Neural cell (in vitro differentiated cells): Measurements from ENCODE around the gene SLC52A1.

Experiments
- CTCF ChIP-seq: fragments of 450-650 bp; IDR thresholded peaks from 2 replicates; pipeline ENCODE4 v1.5.1; 2014; ENCODE audit warnings: antibody characterized with exemption, mild to moderate bottlenecking, moderate library complexity; ENCODE audit not compliant: poor library complexity, severe bottlenecking
- EP300 ChIP-seq: fragments of 450-650 bp; conservative IDR thresholded peaks from 2 replicates; pipeline ENCODE4 v1.6.1; 2014; ENCODE audit warnings: antibody characterized with exemption, mild to moderate bottlenecking, moderate library complexity; ENCODE audit not compliant: poor library complexity, severe bottlenecking
- EZH2 ChIP-seq: fragments of 200-600, 300-800 bp; shearing (Covaris generic), sonication (generic); IDR thresholded peaks from 2 replicates; pipeline ENCODE4 v1.6.1; 2014; ENCODE audit warnings: antibody characterized with exemption, low read length, borderline replicate concordance, mild to moderate bottlenecking; ENCODE audit not compliant: insufficient read depth, poor library complexity, severe bottlenecking
- POLR2AphosphoS5 ChIP-seq: IDR thresholded peaks from 2 replicates; pipeline ENCODE4 v1.6.1; 2012
- RAD21 ChIP-seq: fragments of 450-650 bp; conservative IDR thresholded peaks from 2 replicates; pipeline ENCODE4 v1.6.1; 2014; ENCODE audit warnings: antibody characterized with exemption, mild to moderate bottlenecking, moderate library complexity
- TAF1 ChIP-seq: IDR thresholded peaks from 2 replicates; pipeline ENCODE4 v1.6.1; 2012; ENCODE audit warnings: low read depth
- TF ChIP-seq, protein P1 (sequence below): IDR thresholded peaks from 2 replicates; pipeline ENCODE4 v1.6.1; 2012; ENCODE audit warnings: borderline replicate concordance

DNA sequence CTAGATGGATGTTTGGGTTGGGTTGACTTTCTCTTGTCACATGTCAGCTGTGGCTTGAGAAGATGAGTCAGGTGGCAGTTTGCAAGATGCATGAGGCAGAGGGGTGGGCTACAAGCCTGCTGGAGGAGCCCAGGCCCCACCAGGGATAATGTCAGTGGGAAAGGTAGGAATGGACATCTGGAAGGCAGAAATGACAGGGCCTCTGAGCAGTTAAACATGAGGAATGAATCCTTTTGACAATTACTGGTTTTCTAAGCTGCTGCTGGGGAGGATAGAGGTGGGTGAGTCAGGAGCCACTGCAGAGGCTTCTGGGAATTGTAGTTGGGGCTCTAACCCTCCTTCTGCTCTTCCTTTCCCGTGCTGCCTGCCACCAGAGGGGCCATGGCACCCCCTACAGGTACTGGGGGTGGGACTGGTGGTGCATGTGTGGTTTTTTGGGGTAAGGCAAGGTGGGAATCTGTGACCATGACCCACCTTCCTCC lies 15.7 kb downstream of the SLC52A1 start:
- TF ChIP-seq CTCF (no peak), POLR2AphosphoS5 (no peak), EP300 (no peak), RAD21 (no peak), EZH2 (no peak), TAF1 (no peak)
- TF ChIP-seq, protein P1, sequence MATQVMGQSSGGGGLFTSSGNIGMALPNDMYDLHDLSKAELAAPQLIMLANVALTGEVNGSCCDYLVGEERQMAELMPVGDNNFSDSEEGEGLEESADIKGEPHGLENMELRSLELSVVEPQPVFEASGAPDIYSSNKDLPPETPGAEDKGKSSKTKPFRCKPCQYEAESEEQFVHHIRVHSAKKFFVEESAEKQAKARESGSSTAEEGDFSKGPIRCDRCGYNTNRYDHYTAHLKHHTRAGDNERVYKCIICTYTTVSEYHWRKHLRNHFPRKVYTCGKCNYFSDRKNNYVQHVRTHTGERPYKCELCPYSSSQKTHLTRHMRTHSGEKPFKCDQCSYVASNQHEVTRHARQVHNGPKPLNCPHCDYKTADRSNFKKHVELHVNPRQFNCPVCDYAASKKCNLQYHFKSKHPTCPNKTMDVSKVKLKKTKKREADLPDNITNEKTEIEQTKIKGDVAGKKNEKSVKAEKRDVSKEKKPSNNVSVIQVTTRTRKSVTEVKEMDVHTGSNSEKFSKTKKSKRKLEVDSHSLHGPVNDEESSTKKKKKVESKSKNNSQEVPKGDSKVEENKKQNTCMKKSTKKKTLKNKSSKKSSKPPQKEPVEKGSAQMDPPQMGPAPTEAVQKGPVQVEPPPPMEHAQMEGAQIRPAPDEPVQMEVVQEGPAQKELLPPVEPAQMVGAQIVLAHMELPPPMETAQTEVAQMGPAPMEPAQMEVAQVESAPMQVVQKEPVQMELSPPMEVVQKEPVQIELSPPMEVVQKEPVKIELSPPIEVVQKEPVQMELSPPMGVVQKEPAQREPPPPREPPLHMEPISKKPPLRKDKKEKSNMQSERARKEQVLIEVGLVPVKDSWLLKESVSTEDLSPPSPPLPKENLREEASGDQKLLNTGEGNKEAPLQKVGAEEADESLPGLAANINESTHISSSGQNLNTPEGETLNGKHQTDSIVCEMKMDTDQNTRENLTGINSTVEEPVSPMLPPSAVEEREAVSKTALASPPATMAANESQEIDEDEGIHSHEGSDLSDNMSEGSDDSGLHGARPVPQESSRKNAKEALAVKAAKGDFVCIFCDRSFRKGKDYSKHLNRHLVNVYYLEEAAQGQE: no peak
